Activated CD4-positive, alpha-beta T cell treated with anti-CD3 and anti-CD28 coated beads, Interleukin-2, amount 50 U/mL, for 16 hours (primary cell): ENCODE results near the gene SNAPC1.
"Not testable (repeated sequence)": the region's sequence is repeated elsewhere in the genome, so short reads cannot be mapped to it uniquely, and the experiment has no call there.

ENCODE experiments used
- DNase-seq: peaks from one replicate; pipeline ENCODE4 v3.0.0-alpha.2; 2020

Gene SNAPC1

DNA sequence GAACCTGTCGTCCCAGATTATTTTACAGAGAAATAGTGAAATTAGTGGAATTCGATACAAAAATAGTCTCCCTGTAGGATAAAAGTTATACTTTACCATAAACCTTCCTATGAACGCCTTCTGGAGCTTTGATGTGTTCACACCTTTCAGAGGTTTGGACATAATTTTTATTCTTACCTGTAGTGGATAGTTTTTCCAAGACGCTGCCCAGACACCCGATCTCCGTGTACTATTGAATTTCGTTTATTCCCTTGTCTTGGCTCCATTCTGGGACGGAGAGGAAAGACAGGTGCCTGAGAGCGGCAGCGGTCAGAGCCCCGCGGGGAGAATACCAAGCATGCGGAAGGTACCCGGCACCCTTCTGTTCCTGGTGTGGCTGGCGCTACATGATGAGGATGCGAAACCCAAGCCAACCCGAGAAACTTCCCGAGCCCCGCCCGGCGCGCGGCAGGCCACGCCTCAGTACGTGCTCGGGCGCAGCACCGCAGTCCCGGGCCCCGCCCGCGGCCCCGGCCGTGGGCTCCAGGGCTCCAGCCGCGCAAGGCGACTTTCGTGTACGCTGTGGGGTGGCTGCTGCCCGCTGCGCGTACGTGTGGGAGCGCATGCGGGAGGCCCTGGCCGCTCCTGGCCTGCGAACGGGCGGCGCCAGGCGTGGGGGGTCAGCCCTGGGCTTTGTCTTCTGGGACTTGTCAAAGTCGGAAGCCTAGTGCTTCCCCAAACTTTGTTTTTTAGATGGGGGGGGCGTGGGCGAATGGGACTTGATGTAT lies 11.3 kb upstream of the SNAPC1 start:
- peak; percentile 90 for DNase-seq

DNA sequence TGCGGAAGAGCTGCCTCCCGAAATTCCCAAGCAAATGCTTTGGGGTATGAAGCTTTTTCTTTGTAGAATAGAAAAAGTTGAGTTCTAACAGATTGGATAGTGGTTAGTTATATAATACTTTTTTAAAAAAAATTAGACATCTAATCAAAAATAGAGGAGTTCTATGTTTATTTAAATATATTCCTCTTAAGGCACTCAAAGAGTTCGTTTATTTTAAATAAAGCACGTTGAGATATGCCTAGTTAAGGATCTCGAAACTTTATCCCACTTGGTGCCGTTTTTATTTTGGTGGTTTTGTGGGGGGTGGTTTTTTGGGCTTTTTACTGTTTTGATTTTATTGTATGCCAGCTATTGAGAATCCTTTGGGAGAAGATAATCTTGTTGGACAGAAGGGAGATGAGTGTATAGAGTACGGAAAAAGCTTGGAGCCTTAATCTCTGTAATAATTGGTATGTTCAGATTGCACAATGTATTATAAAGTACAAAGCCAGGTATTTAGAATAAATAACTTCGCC lies 10.7 kb upstream of the SNAPC1 start:
- DNase-seq = no peak

DNA sequence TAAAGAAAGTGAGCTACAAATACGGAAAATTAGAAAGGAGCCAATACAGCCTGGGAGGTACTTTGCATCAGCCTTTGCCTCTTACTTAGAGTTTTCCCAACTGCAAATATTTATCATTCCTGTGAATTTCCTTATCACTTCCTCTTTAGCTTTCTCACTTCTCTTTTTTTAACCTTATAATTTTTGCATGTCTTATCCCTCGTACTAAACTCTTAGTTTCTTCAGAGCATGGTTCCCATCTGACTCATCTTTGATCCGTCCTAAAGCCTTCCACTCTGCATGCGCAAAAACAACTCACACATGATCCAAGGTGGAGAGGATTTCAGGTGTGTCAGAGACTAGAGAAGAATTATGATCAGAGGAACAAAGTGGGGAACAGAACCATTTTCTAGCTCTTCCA lies 9.6 kb upstream of the SNAPC1 start:
- DNase-seq = no peak

DNA sequence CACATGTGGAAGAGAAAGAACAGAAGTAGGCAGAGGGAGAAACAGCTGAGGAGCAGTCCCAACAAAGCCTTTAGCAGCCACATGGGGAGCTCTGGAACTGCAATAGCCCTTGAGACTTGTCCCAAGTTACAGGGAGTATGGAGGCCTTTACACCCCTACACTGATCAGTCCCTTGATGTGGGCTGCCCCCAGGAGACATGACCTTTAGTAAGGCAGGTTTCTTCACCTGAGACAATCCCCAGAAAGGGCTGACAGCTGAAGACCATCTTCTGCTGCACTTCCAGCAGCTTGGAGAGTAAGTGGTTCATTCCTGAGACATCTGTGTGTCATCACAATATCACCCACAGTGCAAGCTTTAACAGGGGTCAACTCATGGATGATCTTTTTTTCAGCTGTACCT lies 8.6 kb upstream of the SNAPC1 start:
- DNase-seq = no peak

DNA sequence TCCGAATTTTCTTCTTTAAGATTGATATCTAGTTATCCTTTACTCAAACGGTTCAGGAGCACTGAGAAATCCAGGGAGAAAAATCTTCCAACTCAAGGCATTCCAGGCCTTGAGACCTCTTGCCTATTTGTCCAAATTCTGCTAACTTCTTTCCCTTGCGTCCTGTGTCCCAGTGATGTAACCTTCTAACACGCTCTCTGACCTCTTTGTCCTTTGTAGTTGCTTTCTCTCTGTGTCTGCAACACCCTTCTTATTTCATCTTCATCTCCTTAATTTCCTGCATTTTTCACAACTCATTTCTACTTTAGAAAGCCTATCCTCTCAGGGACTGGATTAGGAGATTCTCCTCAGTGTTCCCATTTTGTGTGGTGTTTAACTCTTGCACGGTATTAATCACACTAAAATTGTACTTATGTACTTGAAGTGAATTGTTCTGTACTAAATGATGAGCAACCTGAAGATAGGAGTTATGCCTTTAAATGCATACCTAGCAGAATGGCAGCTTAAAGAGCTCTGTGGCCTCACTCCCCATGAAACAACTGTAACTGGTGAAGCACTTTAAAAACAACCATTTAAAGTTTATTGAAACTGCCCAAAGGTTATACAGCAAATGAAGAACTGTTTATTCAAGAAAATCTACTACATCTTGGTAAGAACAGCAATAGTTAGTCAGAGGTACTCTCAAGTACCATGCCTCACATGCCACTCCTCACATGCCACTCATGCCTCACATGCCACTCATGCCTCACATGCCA lies 7.4 kb upstream of the SNAPC1 start:
- no peak for DNase-seq

DNA sequence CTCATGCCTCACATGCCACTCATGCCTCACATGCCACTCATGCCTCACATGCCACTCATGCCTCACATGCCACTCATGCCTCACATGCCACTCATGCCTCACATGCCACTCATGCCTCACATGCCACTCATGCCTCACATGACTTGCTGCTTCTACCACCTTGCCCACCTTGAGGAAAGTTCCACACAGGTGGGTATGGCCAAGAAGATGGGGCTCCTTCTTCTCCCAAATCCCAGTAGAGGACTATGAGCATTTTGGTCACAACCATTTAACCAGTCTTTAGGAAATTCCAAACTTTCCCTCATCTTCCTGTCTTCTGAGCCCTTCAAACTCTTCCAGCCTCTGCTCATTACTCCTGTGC lies 6.9 kb upstream of the SNAPC1 start:
- not testable (repeated sequence) for DNase-seq

DNA sequence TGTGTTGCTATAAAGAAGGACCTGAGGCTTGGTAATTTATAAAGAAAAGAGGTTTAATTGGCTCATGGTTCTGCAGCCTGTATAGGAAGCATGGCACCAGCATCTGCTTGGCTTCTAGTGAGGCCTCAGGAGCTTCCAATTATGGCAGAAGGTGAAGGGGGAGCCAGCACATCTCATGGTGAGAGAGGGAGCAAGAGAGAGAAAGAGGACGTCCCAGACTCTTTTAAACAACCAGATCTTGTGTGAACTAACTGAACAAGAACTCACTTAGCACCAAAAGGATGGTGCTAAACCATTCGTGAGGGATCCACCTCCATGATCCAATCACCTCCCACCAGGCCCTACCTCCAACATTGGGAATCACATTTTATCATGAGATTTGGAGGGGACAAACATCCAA lies 6.1 kb upstream of the SNAPC1 start:
- DNase-seq = no peak

DNA sequence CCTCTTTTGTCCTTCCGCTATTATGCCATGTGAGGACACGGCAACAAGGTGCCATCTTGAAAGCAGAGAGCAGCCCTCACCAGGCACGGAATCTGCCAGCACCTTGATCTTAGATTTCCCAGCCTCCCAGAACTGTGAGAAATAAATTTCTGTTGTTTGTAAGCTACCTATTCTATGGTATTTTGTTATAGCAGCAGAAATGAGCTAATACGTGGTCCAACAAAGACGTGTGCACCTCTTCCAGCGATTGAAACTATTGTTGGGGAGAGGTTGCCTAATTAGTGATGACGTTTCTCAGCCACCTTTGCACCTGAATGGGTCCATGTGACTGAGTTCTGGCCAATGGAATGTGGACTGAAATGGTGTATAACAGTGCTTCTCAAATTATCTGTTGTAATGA lies 2.3 kb upstream of the SNAPC1 start:
- no peak for DNase-seq

DNA sequence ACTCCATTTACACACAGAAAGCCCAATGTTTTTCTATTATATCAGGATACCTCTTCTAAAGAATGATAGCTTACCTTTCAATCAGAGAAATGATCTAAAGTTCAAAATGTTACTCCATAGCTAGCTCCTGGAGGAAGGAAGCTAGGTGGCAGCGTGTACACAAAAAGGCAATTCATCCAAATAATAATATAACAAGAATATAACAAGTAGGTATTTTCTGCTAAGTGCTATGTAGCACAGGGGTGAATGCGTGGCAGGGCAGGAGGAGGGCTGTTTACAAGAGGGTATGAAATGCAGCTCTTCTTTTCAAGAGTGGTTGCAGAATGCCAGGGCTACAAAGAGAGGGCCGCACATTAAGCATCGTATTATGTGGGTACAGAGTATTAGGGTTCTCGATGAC lies 663 bp upstream of the SNAPC1 start:
- no peak for DNase-seq

DNA sequence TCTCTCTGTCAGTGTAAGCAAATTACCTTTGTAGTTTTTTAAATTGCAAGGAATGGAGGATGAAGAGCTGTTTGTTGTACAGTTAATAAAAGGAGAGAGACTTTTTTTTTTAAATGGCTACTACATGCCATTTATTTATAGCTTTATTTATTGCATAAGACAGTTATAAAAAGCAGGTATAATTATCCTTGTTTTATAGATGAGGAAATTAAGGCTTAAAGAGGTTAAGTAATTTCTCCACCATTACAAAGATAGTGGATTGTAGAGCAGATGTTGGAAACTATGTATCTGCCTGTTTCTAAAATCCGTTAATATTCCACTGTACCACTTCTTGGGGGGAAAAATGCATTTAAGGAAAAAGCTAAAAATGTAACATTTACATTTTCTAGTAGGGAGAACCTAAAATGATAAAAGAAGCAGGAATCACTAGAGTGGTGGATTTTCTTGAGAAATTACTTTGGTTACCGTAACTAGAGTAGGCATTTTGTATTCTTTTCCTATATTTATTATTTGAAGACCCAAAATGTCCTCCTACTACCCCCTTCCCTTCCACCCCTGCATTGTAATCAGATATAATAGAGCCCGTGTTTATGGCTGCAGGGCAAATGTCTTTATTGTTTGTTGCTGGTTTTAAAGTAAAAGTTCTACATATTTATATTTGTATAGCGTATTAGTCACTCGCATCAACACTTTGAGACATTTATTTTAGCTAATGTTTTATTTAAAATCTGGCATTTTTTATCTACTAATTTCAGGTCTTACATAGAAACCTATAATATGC lies 2.3 kb downstream of the SNAPC1 start:
- no peak for DNase-seq

DNA sequence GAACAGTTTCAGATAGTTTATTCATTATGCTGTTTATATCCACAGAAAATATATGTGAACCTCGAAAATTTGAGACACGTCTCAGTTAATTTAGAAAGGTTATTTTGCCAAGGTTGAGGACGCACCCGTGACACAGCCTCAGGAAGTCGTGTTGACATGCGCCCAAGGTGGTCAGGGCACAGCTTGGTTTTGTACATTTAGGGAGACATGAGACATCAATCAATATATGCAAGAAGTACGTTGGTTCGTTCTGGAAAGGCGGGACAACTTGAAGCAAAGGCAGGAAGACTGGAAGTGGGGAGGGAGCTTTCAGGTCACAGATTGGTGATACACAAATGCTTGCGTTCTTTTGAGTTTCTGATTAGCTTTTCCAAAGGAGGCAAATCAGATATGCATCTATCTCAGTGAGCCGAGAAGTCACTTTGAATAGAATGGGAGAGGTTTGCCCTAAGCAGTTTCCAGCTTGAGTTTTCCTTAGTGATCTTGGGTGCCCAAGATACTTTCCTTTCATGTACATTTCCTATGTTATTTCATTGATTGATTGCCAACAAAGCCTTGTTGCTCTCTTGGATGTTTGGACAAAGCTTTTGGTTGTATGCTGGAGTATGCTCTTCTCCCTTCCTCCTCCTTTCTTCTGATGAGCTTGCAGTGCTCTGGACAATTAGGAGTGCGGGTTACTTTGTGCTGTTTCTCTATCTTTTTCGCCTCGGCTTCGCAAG lies 3.2 kb downstream of the SNAPC1 start:
- no peak for DNase-seq

DNA sequence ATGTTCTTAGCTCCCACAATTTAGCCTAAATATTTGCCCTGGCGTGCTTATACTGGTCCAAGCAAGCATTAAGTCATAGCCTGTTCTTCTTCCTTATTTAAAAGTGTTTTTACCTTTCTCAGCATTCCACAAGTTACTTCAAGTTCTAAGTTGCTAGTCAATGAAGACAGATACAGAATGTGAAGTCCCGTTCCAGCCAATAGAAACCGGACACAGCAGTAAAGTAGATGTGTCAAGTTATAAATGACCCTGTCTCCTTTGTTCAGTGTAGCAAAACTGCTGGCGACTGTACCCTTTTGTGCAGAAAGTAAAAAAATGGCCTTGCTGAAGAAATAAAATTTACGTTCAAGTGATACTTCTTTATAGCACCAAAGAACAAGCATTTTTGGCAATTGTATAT lies 3.9 kb downstream of the SNAPC1 start:
- DNase-seq = no peak

DNA sequence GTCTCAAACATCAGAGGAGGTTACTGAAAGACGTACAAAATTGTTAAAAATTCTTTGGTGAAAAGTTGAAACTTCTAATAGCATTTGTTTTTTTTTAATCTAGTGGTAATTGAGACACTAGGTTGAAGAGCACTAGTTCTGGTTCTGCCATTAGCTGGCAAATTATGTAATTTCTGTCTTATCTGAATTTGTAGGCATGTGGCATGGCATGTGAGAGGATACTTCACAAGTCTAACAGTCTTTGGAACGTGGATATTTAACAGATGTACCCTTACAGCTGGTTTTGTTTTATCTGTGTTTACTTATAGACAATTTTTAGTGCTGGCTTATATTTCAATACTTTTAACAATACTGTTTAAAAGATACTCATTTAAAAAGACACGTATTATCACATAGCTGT lies 6.0 kb downstream of the SNAPC1 start:
- no peak for DNase-seq

DNA sequence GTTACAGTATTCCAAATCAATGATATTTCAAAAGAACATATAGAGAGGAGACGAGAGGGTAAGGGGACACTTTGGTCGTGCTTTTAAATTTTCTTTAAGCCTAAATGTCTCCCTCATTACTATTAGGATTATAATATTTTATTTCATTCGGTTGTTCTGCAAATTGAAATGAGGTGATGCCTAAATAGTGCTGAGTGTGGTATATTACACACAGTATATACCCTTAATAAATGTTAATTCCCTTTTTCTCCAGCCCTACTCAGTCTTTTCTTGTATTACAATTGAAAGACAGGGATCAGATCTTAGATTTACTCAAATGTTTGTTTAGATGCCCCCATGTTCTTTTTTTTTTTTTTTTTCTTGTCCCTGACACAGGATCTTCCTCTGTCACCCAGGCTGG lies 7.7 kb downstream of the SNAPC1 start:
- DNase-seq = no peak

DNA sequence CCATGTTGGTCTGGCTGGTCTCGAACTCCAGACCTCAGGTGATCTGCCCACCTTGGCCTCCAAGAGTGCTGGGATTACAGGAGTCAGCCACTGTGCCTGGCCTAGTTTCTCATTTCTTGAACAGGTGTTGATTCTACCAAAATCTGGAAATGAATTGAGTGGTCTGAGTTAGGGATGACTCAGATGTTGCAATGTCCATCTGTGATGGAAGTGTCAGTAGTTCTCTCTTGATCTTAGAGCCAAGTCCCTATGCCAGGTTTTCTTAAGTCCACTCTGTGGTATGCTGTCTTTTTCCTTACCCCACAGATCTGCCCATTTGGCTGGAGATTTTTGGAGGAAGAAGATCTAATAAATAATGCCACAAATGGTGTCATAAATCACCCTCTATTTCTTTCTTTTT lies 12.6 kb downstream of the SNAPC1 start:
- DNase-seq = no peak

DNA sequence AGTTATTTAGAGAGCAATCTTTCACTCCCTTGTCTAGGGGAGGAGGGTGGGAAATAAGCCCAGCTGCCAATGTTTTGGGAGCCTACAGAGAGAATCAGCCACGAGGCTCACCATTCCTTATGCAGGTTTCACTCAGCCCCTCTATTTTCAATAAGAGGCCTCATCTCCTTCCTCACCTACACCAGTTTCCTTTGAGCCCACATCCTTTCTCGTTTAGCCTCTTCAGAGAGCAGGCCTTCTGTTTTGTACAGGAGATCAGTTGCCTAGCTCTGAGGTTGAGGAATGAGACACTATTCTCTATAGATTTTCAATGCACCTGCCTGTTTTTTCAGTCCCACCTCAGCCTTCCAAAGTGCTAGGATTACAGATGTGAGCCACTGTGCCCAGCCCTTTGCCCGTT lies 17.9 kb downstream of the SNAPC1 start:
- DNase-seq = peak; percentile 61

DNA sequence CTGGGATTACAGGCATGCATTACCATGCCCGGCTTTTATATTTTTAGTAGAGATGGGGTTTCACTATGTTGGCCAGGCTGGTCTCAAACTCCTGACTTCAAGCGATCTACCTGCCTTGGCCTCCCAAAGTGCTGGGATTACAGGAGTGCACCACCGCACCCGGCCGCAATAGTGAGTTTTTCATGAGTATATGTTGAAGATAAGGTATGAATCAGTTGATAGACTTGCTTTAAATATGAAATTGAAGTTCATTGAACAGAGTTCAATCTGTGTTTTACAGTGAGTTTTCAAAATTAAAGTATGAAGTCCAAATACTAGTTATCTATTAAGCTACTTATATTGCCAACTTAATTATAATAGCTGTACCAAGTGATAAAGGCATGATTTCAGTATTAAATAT lies 35.1 kb downstream of the SNAPC1 start:
- DNase-seq = no peak

DNA sequence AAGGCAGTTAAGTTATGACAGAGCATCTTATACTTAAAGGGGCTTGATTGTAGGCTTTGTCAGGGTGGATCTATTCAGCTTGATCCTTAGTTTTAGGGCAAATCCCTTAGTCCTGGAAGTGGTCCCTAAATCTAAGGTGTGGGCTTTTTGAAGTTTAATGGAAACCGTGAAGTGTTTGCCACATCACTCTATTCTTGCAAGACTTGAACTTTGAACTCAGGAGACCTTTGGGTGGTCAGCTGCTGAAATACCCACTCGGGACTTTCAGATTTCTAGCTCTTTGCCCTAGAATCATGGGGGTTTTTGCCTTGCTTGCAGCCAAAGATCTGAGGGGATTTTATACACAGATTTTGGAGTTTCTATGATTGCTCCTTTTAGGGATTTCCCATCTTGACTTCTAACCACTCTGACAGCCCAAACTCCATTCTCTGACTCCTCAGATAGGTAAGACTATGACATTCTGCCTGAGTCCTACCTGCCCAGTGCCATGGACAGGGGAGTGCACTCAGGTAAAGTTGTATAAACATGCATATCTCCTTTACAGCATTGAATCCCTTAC lies 39.9 kb downstream of the SNAPC1 start:
- no peak for DNase-seq

DNA sequence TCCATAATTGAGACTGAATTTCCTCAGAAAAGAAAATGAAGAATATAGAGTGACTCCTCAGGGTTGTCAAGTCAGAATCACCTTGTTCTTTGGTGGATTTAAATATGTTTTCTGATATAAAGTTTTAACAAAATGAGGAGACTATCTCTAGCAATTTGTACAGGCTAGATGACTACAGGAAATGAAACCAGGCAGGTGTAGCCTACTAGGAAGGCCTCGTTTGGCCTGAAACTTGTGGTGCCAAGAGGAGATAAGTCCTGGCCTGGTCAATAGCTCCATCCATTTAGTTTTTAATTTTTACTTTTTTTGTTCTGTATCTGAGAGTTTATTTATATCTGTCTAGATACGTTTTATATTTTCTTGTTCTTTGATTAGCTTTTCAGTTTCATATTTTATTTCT lies 41.5 kb downstream of the SNAPC1 start:
- no peak for DNase-seq

DNA sequence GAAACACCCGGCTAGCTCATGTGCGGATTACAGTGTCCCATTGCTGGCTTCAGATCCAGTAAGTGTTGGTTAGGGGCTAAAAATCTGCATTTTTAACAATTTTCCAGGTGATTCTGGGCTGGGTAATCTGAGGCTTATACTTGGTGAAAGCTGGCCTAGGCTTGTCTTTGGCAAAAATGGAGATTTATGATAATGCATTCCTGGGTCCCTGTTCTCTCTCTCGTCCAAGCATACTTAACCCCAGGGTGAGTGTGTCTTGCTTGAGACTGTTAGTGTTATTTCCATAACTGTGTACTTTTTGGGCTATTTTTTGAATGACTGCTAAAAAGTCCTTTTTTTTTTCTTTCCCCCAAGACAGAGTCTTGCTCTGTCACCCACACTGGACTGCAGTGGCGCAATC lies 43.2 kb downstream of the SNAPC1 start:
- no peak for DNase-seq

DNA sequence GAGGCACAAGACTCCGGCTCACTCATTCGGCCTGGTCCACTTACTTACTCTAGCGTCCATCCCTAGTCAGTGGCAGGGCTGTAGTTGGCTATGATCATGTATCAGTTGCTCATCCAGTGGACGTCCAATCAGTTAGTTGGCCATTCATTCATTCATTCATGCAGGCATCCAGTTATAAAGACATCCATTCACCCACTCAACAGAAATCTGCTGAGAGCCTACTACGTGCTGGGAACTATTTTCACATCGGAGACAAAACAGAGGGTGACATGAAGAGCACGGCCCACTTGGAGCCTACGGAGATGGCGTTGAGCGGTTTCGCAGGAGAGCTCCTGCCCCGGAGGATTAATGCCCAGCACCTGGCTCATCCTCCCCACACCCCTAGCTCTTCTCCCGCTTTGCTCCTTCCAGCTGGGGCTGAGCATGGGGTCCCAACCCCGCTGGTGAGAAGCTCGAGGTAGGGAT lies 49.7 kb downstream of the SNAPC1 start:
- DNase-seq = no peak

DNA sequence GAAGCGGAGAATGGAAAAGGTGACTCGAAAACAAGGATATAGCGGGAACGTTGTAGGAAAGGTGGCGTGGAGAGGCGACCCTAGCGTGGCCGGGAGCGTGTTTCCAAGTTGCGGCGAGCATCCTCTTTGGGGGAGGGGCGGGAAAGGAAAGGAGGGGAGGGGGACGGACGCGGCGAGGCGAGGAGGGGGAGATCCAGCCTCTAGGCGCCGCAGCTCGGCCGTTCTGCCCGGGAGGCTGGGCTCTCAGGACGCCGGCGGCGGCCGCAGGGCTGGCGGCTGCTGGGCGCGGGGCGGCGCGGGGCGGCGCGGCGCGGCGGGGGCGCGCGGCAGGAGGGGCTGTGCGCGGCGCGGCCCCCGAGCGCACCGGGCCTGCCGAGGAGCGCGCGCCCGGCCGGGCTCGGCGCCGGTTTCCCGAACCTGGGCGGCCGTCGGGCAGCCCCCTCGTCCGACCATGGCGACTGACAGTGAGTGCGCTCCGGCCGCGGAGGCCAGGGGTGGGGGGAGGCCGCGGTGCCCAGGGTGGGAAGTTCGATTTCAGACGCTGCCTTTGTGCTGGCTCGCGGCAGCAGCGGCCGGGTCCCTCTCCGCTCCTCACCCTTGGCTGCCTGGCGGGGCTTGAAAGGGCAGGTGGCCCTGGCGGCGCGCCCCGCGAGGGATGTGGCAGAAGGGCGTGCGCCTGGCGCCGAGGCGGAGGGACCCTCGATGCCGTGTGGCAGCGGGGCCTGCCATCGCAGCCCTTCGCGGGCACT lies 50.3 kb downstream of the SNAPC1 start, which contains the start of gene SYT16:
SYT16 (plus strand) TSS at position 357 of the 749 bp plus-strand sequence.
- DNase-seq = no peak
